ENCODE measurements around the gene MORN1. TPM values are rescaled to one million over a fixed set of nuclear protein-coding genes. Genes with fewer than 3 reads are reported as not detected.

Gene MORN1
- total and polyA plus RNA-seq, 2 of the 8 experiments (the other 6 are each of a cell fraction or from before 2014, with no cell fraction given): 5.0 to 9.1 TPM

- Histone ChIP-seq H2AFZ (ENCODE audit: low read length) (no peak overlapping the region), H2BK12ac (ENCODE audit: low read depth, low read length) (no peak overlapping the region), H3K27ac (ENCODE audit: low read depth, low read length) (no peak overlapping the region), H3K36me3 (ENCODE audit: control insufficient read depth in 2 of 4, insufficient read depth in 4 of 4, low read length in 3 of 4) (no peaks in the 10 kb centered on the region), H4K8ac (ENCODE audit: extremely low read depth, insufficient read depth, low read length) (peak overlapping the region; percentile 83), H4K20me1 (replicated peaks in 1 of 2; ENCODE audit: control insufficient read depth in 1 of 2, insufficient read depth in 2 of 2, low read length in 2 of 2) (peaks cover 21 to 42% of the 10 kb centered on the region in 2 experiments), H3K4me1 (replicated peaks in 1 of 4; ENCODE audit: control insufficient read depth in 3 of 4, insufficient read depth in 4 of 4, low read length in 3 of 4) (peaks cover 0 to 25% (median 17%) of the 10 kb centered on the region in 4 experiments; a peak in 5 of 7 replicates), H2BK5ac (ENCODE audit: low read depth, low read length) (no peak overlapping the region), H3K4me2 (ENCODE audit: insufficient read depth in 1 of 2, low read depth in 2 of 2, low read length in 2 of 2) (no peak overlapping the region), H3K18ac (ENCODE audit: extremely low read depth, low read length) (no peak overlapping the region), H2BK20ac (ENCODE audit: low read length) (no peak overlapping the region), H3K79me1 (ENCODE audit: low read depth, low read length) (peaks cover 28% of the 10 kb centered on the region), H3K56ac (replicated peaks; ENCODE audit: insufficient read length, low read depth, low read length) (no peak overlapping the region), H3K9me3 (ENCODE audit: insufficient read depth in 2 of 2, low read depth in 1 of 2, low read length in 1 of 2) (no peaks in the 10 kb centered on the region), H2BK120ac (replicated peaks; ENCODE audit: low read depth, low read length) (no peak overlapping the region), H3K9ac (replicated peaks in 1 of 4; ENCODE audit: extremely low read depth in 1 of 4, low read depth in 3 of 4, low read length in 3 of 4) (no peak overlapping the region), H4K5ac (ENCODE audit: insufficient read length, low read depth, low read length) (no peak overlapping the region), H3K4ac (replicated peaks; ENCODE audit: insufficient read length, low read depth, low read length) (no peak overlapping the region), H3K23me2 (ENCODE audit: low read depth, low read length) (no peaks in the 10 kb centered on the region), H3K27me3 (replicated peaks in 1 of 4; ENCODE audit: control insufficient read depth in 3 of 4, extremely low read depth in 1 of 4, insufficient read depth in 3 of 4, low read length in 3 of 4) (no peaks in the 10 kb centered on the region), H4K91ac (replicated peaks; ENCODE audit: insufficient read length, low read length) (no peak overlapping the region), H2BK15ac (ENCODE audit: low read length) (no peak overlapping the region), H3K14ac (ENCODE audit: insufficient read length) (no peak overlapping the region), H2AK5ac (ENCODE audit: low read depth, low read length) (no peak overlapping the region), H3K4me3 (ENCODE audit: extremely low read depth in 1 of 4, insufficient read depth in 2 of 4, low read depth in 3 of 4, low read length in 4 of 4) (no peak overlapping the region), H3K79me2 (ENCODE audit: control insufficient read depth in 1 of 2, insufficient read depth in 2 of 2, low read length in 2 of 2) (peaks cover 16 to 91% of the 10 kb centered on the region in 2 experiments; a peak in 3 of 4 replicates), H3K23ac (ENCODE audit: insufficient read length) (no peak overlapping the region)
- POLR2A ChIA-PET (ENCODE audit: partially characterized antibody): interaction anchor here (1.6 kb wide), 1 partner anchor 41 kb away, joined by 4 read pairs; no protein-coding TSS in a partner anchor
- FAIRE-seq: no peak
- DNase-seq (ENCODE audit: low read depth in 1 of 2, low spot score in 2 of 2): no peak
- CTCF ChIA-PET (ENCODE audit: partially characterized antibody): interaction anchor here (1.7 to 2.7 kb wide), 2 partner anchors 87 to 92 kb away, joined by 4 to 6 read pairs; no protein-coding TSS in a partner anchor
- 85% methylated on average over 5 of the region's 9 CpGs; no CpG with 5 or more reads in 1 of the 2 experiments for WGBS, 2 experiments (ENCODE audit: extremely low coverage in 1 of 2, insufficient coverage in 1 of 2, insufficient read length in 1 of 2, insufficient replicate concordance in 2 of 2, low coverage in 1 of 2, low lambda C conversion rate in 2 of 2, missing lambda C conversion rate in 1 of 2)
- TF ChIP-seq KDM4A (IDR thresholded peaks at IDR 0.05; ENCODE audit: low read depth, low read length, severe bottlenecking) (no peak), ZNF274 (IDR thresholded peaks at IDR 0.05; ENCODE audit: borderline replicate concordance, extremely low read depth, low read length) (no peak), CBX8 (IDR thresholded peaks at IDR 0.05; ENCODE audit: borderline replicate concordance, low read depth, low read length) (no peak), RBBP5 (IDR thresholded peaks at IDR 0.05; ENCODE audit: borderline replicate concordance, low read depth, low read length) (no peak), SUZ12 (IDR thresholded peaks at IDR 0.05; ENCODE audit: low read length) (no peak), KDM5A (IDR thresholded peaks at IDR 0.05; ENCODE audit: low read length) (no peak), YY1 (IDR thresholded peaks at IDR 0.05; ENCODE audit: low read depth, low read length) (no peak), BCL11A (IDR thresholded peaks at IDR 0.05; ENCODE audit: low read depth in 2 of 2, low read length in 2 of 2) (no peak), ATF2 (IDR thresholded peaks at IDR 0.05; ENCODE audit: low read length) (no peak), CREB1 (IDR thresholded peaks at IDR 0.05) (no peak), SP1 (IDR thresholded peaks at IDR 0.05; ENCODE audit: low read depth, low read length) (no peak), POU5F1 (IDR thresholded peaks at IDR 0.05; ENCODE audit: low read depth, low read length) (no peak), EZH2 (IDR thresholded peaks at IDR 0.05; ENCODE audit: low read depth, low read length, severe bottlenecking) (no peak)
Measured at GRCh38 chr1:2289607-2290006, 101.7 kb downstream of the MORN1 start.

All from H1 (cell line).